Measurements from ENCODE around the gene BCAN. TPM values are rescaled to one million over a fixed set of nuclear protein-coding genes. Genes with fewer than 3 reads are reported as not detected.

Gene BCAN
- total RNA-seq, 1 donor from 2014 or later = 0.52 TPM

DNA sequence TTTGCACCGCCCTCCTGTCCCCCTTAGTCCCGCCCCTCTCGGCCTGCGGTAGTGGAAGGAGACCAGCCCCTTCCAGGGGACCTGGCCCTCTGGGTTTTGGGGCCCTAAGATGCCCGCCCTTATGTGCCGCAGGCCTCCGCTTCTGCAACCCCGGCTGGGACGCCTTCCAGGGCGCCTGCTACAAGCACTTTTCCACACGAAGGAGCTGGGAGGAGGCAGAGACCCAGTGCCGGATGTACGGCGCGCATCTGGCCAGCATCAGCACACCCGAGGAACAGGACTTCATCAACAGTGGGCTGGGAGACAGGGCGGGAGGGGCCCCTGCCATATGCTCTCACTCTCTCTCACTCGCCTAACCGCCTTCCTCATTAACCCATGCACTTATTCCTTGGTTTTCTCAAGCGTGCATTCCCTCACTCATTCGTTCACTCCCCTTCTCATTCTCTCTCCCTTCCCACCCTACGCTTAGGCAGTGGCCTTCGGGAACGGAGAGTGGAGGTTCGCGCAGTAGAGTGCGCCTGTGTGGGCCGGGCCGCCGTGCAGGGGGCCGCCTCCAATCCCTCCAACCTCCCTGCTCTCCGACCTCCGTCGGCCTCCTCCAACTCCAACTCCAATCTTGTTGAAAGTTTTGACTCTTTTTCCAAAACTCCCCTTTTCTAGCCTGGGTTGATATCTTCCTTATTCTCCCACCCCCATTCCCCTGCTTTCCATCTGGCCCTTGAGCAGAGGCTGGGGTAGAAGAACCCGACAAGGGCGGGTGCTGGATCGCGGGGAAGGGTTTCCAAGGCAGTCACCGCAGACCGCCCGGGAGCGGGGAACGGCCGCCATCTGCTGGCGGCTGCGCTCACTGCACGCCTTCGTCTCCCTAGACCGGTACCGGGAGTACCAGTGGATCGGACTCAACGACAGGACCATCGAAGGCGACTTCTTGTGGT is 15.2 kb downstream of the BCAN start:
- peak; percentile 54 for ATAC-seq
- peak; percentile 90 for DNase-seq
- intact Hi-C loops (cut with micrococcal nuclease) = no loop called here

GRCh38 chr1:156657741-156658319 is 15.9 kb downstream of the BCAN start:
- intact Hi-C loops (cut with micrococcal nuclease) = no loop called here
- ATAC-seq (no peak), DNase-seq (no peak)

GRCh38 chr1:156658496-156658895 is 16.6 kb downstream of the BCAN start:
- no peak for ATAC-seq
- no peak for DNase-seq
- intact Hi-C loops (cut with micrococcal nuclease) = no loop called here

DNA sequence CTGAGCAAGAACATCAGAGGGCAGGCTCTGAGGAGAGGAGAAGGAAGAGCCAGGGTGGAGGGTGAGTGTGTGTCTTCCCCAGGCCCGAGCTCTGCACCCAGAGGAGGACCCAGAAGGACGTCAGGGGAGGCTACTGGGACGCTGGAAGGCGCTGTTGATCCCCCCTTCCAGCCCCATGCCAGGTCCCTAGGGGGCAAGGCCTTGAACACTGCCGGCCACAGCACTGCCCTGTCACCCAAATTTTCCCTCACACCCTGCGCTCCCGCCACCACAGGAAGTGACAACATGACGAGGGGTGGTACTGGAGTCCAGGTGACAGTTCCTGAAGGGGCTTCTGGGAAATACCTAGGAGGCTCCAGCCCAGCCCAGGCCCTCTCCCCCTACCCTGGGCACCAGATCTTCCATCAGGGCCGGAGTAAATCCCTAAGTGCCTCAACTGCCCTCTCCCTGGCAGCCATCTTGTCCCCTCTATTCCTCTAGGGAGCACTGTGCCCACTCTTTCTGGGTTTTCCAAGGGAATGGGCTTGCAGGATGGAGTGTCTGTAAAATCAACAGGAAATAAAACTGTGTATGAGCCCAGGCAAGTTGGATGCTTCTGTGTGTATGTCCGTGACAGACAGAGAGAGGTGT is 17.1 kb downstream of the BCAN start:
- intact Hi-C loops (cut with micrococcal nuclease) = no loop called here
- ATAC-seq = no peak
- DNase-seq = no peak

GRCh38 chr1:156659661-156659987 is 17.7 kb downstream of the BCAN start:
- intact Hi-C loops (cut with micrococcal nuclease) = no loop called here
- DNase-seq (no peak), ATAC-seq (no peak)

GRCh38 chr1:156659988-156660751 is 18.3 kb downstream of the BCAN start:
- intact Hi-C loops (cut with micrococcal nuclease) = no loop called here
- ATAC-seq = peak; percentile 81
- DNase-seq = peak; percentile 98

DNA sequence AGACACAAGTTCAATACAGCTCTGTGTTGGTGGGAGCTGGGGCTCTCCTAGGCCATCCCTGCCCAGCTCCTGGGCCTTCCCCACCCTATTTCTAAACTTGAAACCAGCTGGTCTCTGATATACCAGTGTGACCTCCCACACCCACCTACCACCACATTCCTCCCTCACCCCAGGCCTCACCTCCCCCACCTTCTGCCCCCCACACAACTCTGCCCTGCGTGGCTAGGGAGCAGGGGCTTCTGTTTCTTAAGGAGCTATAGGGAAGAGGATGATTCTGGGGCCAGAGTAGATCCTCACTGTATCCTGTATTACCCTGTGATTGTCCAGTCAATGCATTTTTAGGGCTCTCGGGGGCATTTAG is 18.8 kb downstream of the BCAN start:
- DNase-seq (no peak), ATAC-seq (no peak)
- intact Hi-C loops (cut with micrococcal nuclease) = no loop called here

- no peak for ATAC-seq
Measured at GRCh38 chr1:156662005-156662799, 20.3 kb downstream of the BCAN start.

DNA sequence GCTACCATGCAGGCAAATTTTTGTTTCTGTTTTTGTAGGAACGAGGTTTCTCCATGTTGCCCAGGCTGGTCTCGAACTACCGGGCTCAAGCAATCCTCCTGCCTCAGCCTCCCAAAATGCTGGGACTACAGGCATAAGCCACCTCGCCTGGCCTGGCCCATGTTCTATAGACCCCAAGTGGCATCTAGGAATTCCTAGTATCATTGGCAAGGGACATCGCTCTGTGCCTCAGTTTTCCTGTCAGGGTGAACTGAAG is 20.8 kb downstream of the BCAN start:
- ATAC-seq (no peak), DNase-seq (no peak)
- intact Hi-C loops (cut with micrococcal nuclease) = no loop called here

More at GRCh38 chr1:156662005-156662799, 20.3 kb downstream of the BCAN start:
- no peak for DNase-seq
- intact Hi-C loops (cut with micrococcal nuclease) = no loop called here

GRCh38 chr1:156663178-156663577 is 21.3 kb downstream of the BCAN start:
- intact Hi-C loops (cut with micrococcal nuclease) = no loop called here
- ATAC-seq = peak; percentile 4
- DNase-seq = peak; percentile 66

- DNase-seq = peak; percentile 44
- intact Hi-C loops (cut with micrococcal nuclease) = no loop called here
- ATAC-seq = no peak
Measured at GRCh38 chr1:156664046-156664766, 22.3 kb downstream of the BCAN start.

- peak; percentile 83 for DNase-seq
- ATAC-seq = peak; percentile 64
- intact Hi-C loops (cut with micrococcal nuclease) = no loop called here
Measured at GRCh38 chr1:156664767-156665411, 23.0 kb downstream of the BCAN start.

DNA sequence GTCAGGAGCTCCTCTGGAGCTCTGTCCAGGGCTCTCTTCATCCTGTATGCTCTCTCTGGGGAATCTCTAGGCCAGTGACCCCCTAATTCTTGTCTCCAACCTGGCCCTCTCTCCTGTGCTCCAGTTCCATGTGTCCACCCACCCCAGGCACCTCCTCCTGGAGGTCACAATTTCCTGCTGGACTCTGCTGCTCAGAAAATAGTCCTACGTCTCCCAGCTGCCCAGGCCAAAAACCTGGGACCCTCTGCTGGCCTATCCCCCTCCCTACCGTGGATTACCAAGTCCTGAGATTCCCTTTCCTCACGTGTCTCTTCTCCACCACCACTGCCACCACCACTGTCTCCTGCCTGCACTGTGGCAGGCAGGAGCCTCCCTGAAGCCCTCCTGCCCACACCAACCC is 23.6 kb downstream of the BCAN start:
- intact Hi-C loops (cut with micrococcal nuclease) = no loop called here
- no peak for DNase-seq
- ATAC-seq = no peak

- intact Hi-C loops (cut with micrococcal nuclease) = no loop called here
- DNase-seq (peak; percentile 43), ATAC-seq (peak; percentile 0)
Measured at GRCh38 chr1:156666862-156667609, 25.1 kb downstream of the BCAN start.

- DNase-seq = peak; percentile 60
- intact Hi-C loops (cut with micrococcal nuclease) = no loop called here
- peak; percentile 67 for ATAC-seq
Measured at GRCh38 chr1:156667610-156667967, 25.7 kb downstream of the BCAN start.

DNA sequence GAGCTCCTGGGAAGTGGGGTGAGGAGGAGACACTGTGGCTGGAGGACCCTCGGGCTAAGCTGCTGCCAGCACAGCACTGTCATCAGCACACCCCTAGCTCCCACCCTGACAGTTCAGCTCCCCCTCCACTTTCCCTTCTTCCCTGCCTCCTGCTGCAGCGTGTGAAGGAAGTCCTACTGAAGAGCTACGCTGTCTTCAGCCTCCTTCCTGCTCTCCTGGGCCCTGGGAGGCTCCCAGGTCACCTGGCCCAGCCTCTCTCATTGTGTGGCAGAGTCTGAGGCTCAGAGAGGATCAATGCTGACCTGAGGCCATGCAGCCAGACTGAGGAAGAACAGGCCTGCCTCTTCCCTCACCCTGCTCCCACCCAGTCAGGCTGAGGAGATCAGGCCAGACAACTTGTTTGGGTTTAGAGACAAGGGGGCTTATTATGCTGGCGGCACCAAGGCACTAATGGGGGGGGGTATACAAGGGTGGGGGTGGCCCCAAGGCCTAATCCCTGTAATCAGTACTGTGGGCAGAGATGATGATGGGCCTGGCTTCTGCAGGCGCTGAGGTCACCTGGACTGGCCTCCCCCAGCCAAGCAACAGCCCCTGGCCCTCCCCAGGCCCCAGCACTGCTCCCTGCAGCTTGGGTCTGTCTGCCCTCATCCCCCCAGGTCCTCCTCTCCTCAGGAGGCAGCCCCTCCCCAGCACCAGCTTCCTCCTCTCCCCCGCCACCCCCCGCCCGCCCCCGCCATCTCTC is 26.2 kb downstream of the BCAN start:
- ATAC-seq = peak; percentile 2
- intact Hi-C loops (cut with micrococcal nuclease) = no loop called here
- no peak for DNase-seq

Data from left ventricle myocardium superior (tissue), 1 donor.